K562 (cell line): ENCODE measurements around the gene CEACAM5.

Experiments
- TBL1XR1 ChIP-seq, 2 experiments: IDR thresholded peaks; 2 replicates each; pipeline ENCODE4 v1.6.1; 2012; ENCODE audit warnings: improper control_type of control experiment in 2 of 2, low read length in 2 of 2, mild to moderate bottlenecking in 1 of 2
- TF ChIP-seq, protein P1 (sequence below), 3 experiments: IDR thresholded peaks in 2 of 3; conservative IDR thresholded peaks in 1 of 3; 2 replicates each; pipeline ENCODE4 v1.5.1; 2011 to 2012; ENCODE audit warnings: low read length in 3 of 3, mild to moderate bottlenecking in 3 of 3, control low read depth in 2 of 3, improper control_type of control experiment in 1 of 3, inconsistent platforms in 1 of 3, low read depth in 1 of 3, mixed read lengths in 1 of 3, moderate library complexity in 1 of 3; ENCODE audit not compliant: insufficient read depth in 2 of 3

DNA sequence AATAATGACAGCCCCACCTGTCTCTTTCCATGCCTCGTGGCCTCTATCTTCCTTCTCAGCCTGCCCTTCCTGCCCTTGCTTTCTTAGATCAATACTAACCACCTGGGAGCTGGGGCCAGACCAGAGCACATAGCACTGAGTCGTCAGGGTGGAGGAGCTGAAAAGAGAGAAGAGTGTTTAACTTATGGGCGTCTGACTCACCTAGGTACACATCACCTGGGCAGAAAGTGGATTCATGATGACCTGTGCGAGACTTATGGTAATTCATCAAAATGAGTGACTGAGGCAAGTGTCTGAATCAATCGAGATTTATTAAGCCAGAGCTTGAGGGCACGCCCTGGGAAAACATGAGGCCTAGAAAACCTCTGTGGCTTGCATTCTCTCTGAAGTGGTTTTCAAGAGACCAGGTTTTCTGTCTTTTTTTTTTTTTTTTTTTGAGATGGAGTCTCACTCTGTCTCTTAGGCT, 66.1 kb downstream of the CEACAM5 start:
- TF ChIP-seq, protein P1, sequence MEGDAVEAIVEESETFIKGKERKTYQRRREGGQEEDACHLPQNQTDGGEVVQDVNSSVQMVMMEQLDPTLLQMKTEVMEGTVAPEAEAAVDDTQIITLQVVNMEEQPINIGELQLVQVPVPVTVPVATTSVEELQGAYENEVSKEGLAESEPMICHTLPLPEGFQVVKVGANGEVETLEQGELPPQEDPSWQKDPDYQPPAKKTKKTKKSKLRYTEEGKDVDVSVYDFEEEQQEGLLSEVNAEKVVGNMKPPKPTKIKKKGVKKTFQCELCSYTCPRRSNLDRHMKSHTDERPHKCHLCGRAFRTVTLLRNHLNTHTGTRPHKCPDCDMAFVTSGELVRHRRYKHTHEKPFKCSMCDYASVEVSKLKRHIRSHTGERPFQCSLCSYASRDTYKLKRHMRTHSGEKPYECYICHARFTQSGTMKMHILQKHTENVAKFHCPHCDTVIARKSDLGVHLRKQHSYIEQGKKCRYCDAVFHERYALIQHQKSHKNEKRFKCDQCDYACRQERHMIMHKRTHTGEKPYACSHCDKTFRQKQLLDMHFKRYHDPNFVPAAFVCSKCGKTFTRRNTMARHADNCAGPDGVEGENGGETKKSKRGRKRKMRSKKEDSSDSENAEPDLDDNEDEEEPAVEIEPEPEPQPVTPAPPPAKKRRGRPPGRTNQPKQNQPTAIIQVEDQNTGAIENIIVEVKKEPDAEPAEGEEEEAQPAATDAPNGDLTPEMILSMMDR (IDR thresholded peaks at IDR 0.05 in 2 of 3, conservative IDR thresholded peaks at IDR 0.05 in 1 of 3; ENCODE audit: insufficient read depth in 2 of 3, low read depth in 1 of 3, low read length in 3 of 3): no peak
- TF ChIP-seq TBL1XR1 (IDR thresholded peaks at IDR 0.05; ENCODE audit: low read length in 2 of 2): no peak
